Activated CD8-positive, alpha-beta memory T cell treated with anti-CD3 and anti-CD28 coated beads for 48 hours (primary cell): Measurements from ENCODE around the gene TRPM2.

Source experiments
- DNase-seq, 3 experiments: peaks; one replicate each; pipeline ENCODE4 v3.0.0-alpha.2; 2020; ENCODE audit warnings: low read depth in 2 of 3, low spot score in 2 of 3

TRPM2 gene

GRCh38 chr21:44480200-44481053, 127.0 kb downstream of the TRPM2 start:
- no peak for DNase-seq

- no peak for DNase-seq
Measured at GRCh38 chr21:44482581-44483287, 129.3 kb downstream of the TRPM2 start.

GRCh38 chr21:44483288-44484237, 130.1 kb downstream of the TRPM2 start:
- DNase-seq: no peak

GRCh38 chr21:44484498-44485253, 131.3 kb downstream of the TRPM2 start:
- DNase-seq: no peak

- peak in 1 of 3 experiments; percentile 7 for DNase-seq
Measured at GRCh38 chr21:44485254-44485793, 131.9 kb downstream of the TRPM2 start.

GRCh38 chr21:44485796-44486195, 132.4 kb downstream of the TRPM2 start:
- no peak for DNase-seq

GRCh38 chr21:44486302-44486701, 132.9 kb downstream of the TRPM2 start:
- no peak for DNase-seq

- DNase-seq: peak in 1 of 3 experiments; percentile 44
Measured at GRCh38 chr21:44487831-44488230, 134.4 kb downstream of the TRPM2 start.

GRCh38 chr21:44489962-44490361, 136.5 kb downstream of the TRPM2 start:
- DNase-seq: no peak

- DNase-seq: no peak
Measured at GRCh38 chr21:44490405-44490804, 137.0 kb downstream of the TRPM2 start.

- DNase-seq: no peak
Measured at GRCh38 chr21:44490816-44491215, 137.4 kb downstream of the TRPM2 start.
